COLO668 (cell line): Measurements from ENCODE around the gene IFITM5.
"Not testable (repeated sequence)": the region's sequence is repeated elsewhere in the genome, so short reads cannot be mapped to it uniquely, and the experiment has no call there.

Experiments
- DNase-seq: peaks from one replicate; lab custom pipeline; 2025; ENCODE audit not compliant: unreplicated experiment; lab: John Stamatoyannopoulos, UW

The IFITM5 gene

GRCh38 chr11:313304-313786, 14.0 kb upstream of the IFITM5 start:
- no peak for DNase-seq

DNA sequence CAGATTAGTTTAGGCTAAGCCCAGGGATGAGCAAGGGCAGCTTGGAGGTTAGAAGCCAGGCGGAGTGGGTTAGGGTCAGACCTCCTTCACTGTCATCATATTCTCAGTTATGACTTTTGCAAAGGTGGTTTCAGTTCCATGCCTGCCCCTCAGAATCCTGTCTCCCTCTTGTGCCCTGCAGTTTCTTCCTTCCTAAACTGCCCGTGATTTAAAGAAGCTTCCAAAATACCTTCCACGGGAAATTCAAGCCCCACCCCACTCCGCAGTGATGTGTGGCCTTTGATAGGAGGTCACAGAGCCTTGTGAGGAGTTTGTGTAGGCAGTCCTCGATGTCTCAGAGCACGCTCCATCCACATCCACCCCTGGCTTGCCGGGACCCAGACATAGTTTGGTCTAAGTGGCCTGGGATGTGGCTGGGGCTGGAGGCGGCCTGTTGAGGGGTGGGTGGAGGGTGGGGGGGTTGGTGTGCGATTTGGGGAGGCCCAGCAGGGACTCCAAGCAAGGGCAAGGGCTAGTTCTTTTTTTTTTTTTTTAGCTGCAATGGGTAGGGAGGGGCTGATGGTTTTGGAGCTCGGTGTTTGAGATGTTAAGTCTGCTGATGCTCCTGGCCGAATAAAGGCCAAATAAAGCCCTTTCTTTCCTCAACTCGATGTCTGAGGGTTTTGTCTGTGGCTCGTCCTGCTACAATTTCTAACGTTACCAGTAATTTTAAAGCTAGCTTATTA, 12.9 kb upstream of the IFITM5 start:
- DNase-seq: no peak

DNA sequence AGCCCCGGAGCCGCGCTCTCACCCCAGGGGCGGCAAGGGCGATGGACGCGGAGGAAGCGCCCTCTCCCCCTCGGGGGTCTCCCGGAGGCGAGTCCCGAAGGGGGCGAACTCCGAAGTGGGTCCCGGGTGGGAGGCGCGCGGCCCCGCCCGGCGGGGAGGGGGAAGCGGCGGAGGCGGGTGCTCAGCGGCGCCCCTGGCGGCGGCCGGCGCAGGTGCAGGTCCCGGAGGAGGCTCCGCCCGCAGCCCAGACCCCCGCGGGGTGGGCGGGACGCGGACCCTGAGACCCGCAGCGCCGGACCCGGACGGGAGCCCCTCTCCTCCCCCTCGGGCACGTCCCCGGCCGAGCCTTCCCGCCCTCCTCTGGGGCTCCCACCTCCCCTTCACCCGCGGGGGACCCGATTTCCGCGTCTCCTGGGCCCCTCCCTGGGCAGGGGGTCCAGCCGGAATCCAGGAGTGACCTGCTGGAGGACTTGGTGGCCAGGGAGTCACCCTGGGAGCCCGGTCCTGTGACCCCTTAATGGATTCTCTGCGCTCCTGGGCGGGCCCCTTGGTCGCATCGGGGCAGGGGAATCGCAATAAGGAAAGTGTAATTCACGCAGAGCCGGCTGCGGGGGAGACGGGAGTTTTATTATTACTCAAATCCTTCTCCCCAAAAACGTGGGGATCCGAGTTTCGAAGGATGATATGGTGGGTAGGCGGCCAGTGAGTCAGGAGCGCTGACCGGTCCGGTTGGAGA, 11.9 kb upstream of the IFITM5 start:
- not testable (repeated sequence) for DNase-seq

- not testable (repeated sequence) for DNase-seq
Measured at GRCh38 chr11:309979-310572, 10.8 kb upstream of the IFITM5 start.

- not testable (repeated sequence) for DNase-seq
Measured at GRCh38 chr11:308740-309665, 9.7 kb upstream of the IFITM5 start.

- not testable (repeated sequence) for DNase-seq
Measured at GRCh38 chr11:307766-308708, 8.7 kb upstream of the IFITM5 start, which contains the start of gene IFITM2. IFITM2 (plus strand) TSS chr11:307816; CDS start chr11:308193, 377 bp downstream.

DNA sequence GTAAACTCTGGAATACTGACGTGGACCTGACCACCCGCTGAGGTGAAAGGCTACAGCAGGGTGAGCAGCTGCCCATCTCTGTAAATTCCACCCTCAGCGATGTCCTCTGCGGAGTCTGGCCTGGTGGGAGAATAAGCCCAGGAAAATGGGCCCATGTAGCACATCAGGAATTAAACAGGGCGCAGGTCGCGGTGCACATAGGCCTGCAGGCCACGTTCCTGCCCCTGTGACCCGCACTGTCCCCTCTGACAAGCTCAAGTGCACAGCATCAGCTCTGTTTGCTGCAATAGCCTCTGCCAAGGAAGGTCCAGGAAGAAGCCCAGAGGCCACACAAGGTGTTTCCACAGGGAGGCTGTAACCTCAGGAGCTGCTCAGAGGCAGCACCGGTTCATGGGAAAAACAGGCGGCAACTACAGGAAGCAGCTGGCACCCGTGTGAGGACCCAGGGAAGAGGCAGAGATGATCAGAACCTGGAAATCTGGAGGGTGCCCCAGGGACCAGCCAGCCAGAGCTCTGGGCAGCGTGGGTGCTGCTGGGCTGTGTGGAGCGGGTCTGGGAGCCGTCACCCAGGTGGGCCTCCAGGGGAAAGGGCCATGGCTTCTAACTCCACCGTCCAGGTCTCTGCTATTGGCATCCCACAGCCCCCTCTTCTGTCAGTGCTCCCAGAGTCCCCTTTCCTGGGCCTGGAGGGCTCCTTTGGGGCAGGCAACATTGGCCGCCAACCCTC, 7.5 kb upstream of the IFITM5 start:
- DNase-seq: no peak

- no peak for DNase-seq
Measured at GRCh38 chr11:305844-306211, 6.5 kb upstream of the IFITM5 start.

GRCh38 chr11:304915-305843, 5.9 kb upstream of the IFITM5 start:
- no peak for DNase-seq

DNA sequence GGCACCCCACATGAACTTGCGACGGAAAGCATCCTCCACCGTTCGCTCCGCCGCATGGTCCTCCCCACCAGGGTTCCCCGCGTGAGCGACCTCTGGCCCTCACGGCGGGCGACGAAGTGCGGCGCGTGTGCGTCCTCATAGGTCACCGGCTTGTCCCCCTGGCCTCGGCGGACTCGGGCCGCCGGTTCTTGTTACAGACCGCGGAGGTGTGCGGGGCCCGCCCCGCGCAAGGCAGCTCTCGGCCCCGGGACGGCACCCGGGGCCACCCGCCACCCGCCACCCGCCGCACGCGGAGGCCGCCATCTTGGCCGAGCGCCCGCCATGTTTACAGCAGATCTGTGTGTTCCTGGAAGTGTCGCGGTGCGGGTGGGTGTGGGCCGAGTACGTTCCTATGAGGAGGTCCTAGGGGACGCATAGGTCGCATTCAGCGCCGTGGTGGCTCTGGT, 4.8 kb upstream of the IFITM5 start:
- DNase-seq: no peak

- no peak for DNase-seq
Measured at GRCh38 chr11:303363-303762, 4.0 kb upstream of the IFITM5 start.

DNA sequence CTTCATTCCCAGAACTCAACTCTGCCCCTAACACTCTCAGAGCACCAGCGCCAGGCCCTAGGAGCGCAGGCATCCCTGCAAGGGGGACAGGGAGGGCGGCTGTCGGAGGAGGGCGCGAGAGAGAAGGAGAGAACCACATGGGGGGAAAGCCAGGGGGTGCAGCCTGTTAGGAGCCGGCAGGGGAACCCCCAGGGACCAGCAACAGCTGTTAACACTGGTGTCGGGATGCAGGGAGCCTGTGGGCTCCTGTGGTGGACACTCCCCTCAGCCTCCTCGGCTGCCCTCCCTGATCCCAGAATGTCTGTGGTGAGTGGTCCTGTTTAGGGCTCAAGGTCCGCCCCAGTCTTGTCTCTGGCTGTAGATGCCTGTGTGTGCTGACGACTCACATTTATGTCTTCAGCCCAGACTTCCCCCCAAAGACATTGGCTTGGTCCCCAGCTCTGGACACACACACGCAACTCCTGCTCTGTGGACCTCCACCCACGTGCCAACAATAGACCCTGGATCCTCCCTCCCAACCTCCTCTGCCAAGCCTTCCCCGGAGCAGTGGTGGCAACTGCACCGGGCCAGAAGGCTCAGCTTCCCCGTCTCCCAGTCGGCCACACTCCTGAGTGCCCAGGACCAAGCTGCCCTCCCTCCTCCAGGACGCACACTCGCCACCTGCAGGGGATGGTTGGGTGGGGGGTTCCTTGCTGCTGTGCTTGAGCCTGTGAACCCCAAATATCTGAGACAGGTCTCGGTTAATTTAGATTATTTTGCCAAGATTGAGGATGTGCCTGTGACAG, 817 bp upstream of the IFITM5 start:
- no peak for DNase-seq

GRCh38 chr11:298406-299065, 790 bp downstream of the IFITM5 start:
- DNase-seq: no peak

GRCh38 chr11:297586-298405, 1.5 kb downstream of the IFITM5 start:
- no peak for DNase-seq

DNA sequence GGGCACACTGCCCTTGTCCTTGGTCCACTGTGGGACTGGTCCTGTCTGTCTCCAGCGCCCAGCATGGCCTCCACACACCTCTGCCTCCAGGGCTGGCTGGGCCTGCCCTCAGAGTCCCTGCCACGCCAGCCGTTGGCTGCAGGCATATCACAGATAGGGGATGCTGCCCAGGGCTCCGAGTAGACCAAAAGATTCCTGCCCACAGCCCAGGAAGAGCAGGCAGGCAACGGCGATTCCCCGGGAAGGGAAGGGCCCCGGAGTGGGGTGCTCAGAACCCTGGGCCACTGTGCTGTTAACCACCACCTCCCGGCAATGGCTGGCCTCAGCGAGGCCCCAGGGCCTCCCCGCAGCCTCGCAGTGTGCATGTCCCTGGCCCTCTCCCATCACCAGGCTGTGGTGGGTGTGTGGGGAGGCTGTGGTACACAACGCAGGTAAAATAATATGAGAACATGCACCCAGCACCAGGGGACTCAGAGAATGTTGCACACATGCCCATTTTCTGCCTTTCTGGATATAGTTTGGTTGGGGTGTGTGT, 2.2 kb downstream of the IFITM5 start:
- no peak for DNase-seq
